ENCODE data around the gene BIRC3. TPM values are rescaled to one million over a fixed set of nuclear protein-coding genes. Genes with fewer than 3 reads are reported as not detected.
A peak's percentile ranks its signal among the peaks of the same experiment; 100 is the strongest.
"Not testable (repeated sequence)": the region's sequence is repeated elsewhere in the genome, so short reads cannot be mapped to it uniquely, and the experiment has no call there.

BIRC3 gene
- total RNA-seq, 2 experiments from 2014 or later, result 79.0 to 80.0 TPM

DNA sequence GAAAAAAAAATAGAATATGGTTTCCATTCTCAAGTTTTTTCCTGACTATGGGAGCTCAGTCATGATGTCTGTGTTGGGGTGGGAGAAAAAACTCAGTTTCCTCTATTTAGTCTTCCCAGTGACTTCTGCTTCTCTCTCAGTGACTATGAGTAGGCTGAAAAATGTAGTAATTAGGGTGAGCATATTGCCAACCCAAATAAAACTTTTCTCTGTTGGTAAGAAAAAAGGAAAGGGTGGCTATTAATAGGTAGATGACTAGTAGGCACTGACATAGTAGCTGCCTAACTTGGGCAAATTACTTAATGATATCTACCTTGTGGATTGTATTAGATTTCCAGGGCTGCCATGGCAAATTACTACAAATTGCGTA is 34.2 kb upstream of the BIRC3 start:
- ChIA-PET POLR2A (no interaction called here), CTCF (interaction anchor here (0.8 to 2.7 kb wide), 3 partner anchors 10 to 59 kb away, joined by 3 to 15 read pairs (median 4); no protein-coding TSS in a partner anchor)
- H3K27me3 Mint-ChIP-seq, result peaks cover 5% of the 10 kb centered on the region
- H3K27ac Mint-ChIP-seq, result no peak overlapping the region
- no peak for DNase-seq
- peaks cover 11% of the 10 kb centered on the region for H3K4me1 Mint-ChIP-seq
- H3K4me3 Mint-ChIP-seq, result no peak overlapping the region
- H3K36me3 Mint-ChIP-seq (ENCODE audit: low read depth), result no peaks in the 10 kb centered on the region
- no peaks in the 10 kb centered on the region for H3K9me3 Mint-ChIP-seq

DNA sequence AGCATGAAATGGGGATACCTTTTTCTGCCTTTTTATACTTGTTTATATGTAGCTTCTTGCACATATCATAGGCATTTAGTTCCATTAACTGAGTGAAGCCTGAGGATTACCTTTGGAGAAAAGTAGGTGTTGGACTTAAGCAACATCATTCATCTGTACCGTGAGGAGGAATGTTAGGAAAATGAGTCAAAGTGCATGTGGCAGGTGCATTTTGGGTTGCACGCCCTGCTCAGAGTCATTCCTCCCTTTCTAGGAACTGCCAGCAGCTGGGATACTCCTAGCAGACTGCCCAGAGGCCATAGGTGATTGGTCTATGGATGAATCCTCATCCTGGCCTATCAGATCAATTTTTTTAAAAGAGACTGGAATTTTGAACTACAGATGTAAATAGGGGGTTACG is 33.3 kb upstream of the BIRC3 start:
- Mint-ChIP-seq H3K4me1 (peaks cover 18% of the 10 kb centered on the region), H3K36me3 (ENCODE audit: low read depth) (no peaks in the 10 kb centered on the region), H3K27me3 (peaks cover 5% of the 10 kb centered on the region), H3K9me3 (no peaks in the 10 kb centered on the region), H3K27ac (no peak overlapping the region), H3K4me3 (no peak overlapping the region)
- no peak for DNase-seq
- ChIA-PET POLR2A (interaction anchor here (0.9 kb wide), 1 partner anchor 34 kb away, joined by 3 read pairs; no protein-coding TSS in a partner anchor), CTCF (interaction anchor here (1.1 to 2.7 kb wide), 3 partner anchors 10 to 382 kb away, joined by 3 to 15 read pairs (median 4); no protein-coding TSS in a partner anchor)

DNA sequence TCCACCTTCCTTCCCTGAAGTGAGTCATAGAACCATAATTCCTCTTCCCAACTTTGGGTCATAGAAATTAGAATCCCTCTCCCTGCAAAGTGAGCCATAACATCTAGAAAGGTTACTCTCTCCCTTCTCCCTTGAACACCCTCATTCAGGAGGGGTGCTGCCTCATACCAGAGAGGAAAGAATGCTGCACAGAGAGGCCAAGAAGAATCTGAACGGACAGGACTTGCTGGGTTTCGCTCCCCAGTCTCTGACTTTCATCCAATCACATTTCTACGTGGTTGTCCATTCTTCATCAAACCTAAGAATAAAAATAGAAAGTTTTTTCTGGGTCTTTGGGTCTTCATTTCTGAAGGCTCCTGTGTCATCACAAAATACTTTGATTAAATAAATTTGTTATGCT is 31.0 kb upstream of the BIRC3 start:
- peaks cover 12% of the 10 kb centered on the region for H3K4me1 Mint-ChIP-seq
- CTCF ChIA-PET, result interaction anchor here (0.9 to 1.6 kb wide), 4 partner anchors 56 to 380 kb away, joined by 3 to 6 read pairs (median 3); no protein-coding TSS in a partner anchor
- POLR2A ChIA-PET, result interaction anchor here (1.2 kb wide), 1 partner anchor 8 kb away, joined by 3 read pairs; no protein-coding TSS in a partner anchor

DNA sequence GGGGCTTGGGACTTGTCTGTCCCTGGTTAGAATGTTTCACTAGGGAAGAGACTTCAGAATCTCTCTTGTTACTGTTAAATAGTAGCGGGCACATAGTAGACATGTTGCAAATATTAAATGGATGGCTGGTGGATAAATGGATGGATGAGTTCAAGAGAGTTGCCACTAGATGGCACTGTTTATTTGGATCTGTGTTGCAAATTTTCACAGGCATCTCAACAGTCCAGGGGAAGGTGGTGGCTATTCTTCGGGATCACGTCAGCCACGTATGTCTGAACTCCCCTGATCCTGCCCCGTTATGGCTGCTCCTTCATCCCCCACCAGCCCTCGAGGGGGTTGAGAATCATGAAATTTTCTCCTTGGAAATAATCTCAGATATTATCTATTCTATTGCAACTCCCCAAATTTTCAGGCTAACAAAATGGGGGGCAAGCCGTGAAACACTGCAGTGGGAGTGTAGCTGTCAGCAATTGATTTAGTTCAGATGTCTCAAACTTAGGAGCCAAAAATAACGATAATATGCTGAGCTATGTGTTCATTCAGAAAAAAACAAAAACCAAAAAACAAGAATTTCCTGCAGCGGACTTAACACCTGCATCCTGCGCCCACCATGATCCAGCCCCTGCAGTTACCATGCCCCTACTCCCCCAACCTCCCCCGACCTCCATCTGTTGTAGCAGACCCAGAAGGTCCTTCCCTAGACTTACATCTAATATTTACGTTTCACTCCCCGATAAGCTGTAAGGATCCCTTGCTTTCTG is 29.1 kb upstream of the BIRC3 start:
- Mint-ChIP-seq H3K27ac (no peak overlapping the region), H3K36me3 (ENCODE audit: low read depth) (no peaks in the 10 kb centered on the region), H3K4me1 (peaks cover 17% of the 10 kb centered on the region), H3K4me3 (no peak overlapping the region), H3K9me3 (no peaks in the 10 kb centered on the region), H3K27me3 (no peaks in the 10 kb centered on the region)
- ChIA-PET POLR2A (interaction anchor here (1.4 to 1.8 kb wide), 2 partner anchors 32 to 54 kb away, joined by 6 to 8 read pairs; no protein-coding TSS in a partner anchor), CTCF (interaction anchor here (0.6 to 4.1 kb wide), 27 partner anchors 8 to 378 kb away, joined by 3 to 53 read pairs (median 5); no protein-coding TSS in a partner anchor)
- DNase-seq, result no peak

More for the DNA sequence above, 31.0 kb upstream of the BIRC3 start:
- Mint-ChIP-seq H3K4me3 (no peak overlapping the region), H3K27ac (no peak overlapping the region), H3K36me3 (ENCODE audit: low read depth) (no peaks in the 10 kb centered on the region), H3K9me3 (no peaks in the 10 kb centered on the region), H3K27me3 (no peaks in the 10 kb centered on the region)
- DNase-seq, result no peak

DNA sequence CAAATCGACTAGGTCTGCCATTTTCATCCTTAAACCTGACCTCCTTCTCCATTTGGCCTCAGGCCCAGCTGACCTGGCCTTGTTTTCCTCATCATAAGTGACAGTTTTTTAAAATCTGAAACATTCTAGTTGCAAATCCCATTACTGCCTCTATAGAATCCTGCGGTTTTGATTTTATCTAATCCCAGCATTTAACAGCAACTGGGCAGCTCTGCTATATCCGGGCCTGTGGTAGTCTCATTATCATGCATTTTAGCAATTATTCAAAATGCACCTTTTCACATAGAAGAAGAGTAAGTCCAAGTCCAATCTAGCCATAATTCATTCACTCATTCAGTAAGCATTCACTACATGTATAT is 28.6 kb upstream of the BIRC3 start:
- POLR2A ChIA-PET, result interaction anchor here (1.4 to 1.8 kb wide), 2 partner anchors 32 to 53 kb away, joined by 6 to 8 read pairs; no protein-coding TSS in a partner anchor
- no peaks in the 10 kb centered on the region for H3K27me3 Mint-ChIP-seq
- CTCF ChIA-PET, result interaction anchor here (0.7 to 4.1 kb wide), 23 partner anchors 9 to 377 kb away, joined by 3 to 53 read pairs (median 5); no protein-coding TSS in a partner anchor
- H3K9me3 Mint-ChIP-seq, result no peaks in the 10 kb centered on the region
- no peak for DNase-seq
- H3K4me3 Mint-ChIP-seq, result no peak overlapping the region
- peaks cover 18% of the 10 kb centered on the region for H3K4me1 Mint-ChIP-seq
- H3K27ac Mint-ChIP-seq, result no peak overlapping the region
- no peaks in the 10 kb centered on the region for H3K36me3 Mint-ChIP-seq (ENCODE audit: low read depth)

DNA sequence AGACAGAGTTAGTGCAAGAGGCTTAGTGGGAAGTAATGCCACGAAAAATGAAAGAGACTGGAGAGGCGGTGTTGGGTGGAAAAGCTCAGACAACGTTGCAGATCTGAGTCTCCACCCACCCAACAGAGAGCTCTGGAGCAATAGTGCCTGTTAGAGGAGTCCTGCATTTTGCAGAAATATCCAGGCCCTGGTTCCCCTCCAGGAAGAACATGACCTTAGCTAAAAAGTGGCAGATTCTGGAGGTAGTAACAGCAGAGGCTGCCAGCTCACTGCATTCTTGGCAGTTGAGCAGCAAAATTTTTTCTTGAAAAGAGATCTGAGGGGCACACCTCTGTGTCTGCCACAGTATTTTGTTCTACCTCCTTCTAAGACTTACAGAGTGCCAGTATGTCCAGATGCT is 27.7 kb upstream of the BIRC3 start:
- Mint-ChIP-seq H3K4me1 (peaks cover 23% of the 10 kb centered on the region), H3K27ac (no peak overlapping the region), H3K27me3 (no peaks in the 10 kb centered on the region), H3K4me3 (no peak overlapping the region), H3K9me3 (no peaks in the 10 kb centered on the region), H3K36me3 (ENCODE audit: low read depth) (no peaks in the 10 kb centered on the region)
- POLR2A ChIA-PET, result interaction anchor here (0.9 to 1.9 kb wide), 6 partner anchors 16 to 54 kb away, joined by 3 to 8 read pairs (median 4); partner anchors contain the start of gene BIRC3
- DNase-seq, result no peak
- CTCF ChIA-PET, result interaction anchor here (0.6 to 4.1 kb wide), 15 partner anchors 10 to 376 kb away, joined by 3 to 53 read pairs (median 7); no protein-coding TSS in a partner anchor

DNA sequence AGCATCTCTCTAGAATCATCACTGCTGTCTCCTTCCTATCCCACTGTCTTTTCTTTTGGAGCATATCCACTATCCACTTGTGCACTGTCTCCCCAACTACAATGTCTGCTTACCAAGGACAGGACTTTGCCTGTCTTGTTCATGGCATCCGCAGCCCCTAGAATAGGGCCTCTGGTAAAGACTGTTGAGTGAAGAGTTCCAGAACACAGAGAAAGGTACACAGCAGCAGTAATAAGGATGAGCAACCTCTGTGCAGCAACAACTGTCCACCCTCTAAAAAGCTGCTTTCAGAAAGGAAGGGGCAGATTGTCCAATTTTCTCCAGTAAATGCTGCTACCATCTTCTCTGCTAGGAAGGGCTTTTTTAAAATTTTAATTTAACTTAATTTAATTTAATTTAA is 25.5 kb upstream of the BIRC3 start:
- H3K4me1 Mint-ChIP-seq, result peaks cover 34% of the 10 kb centered on the region
- no peaks in the 10 kb centered on the region for H3K9me3 Mint-ChIP-seq
- DNase-seq, result no peak
- ChIA-PET POLR2A (interaction anchor here (1.1 to 1.4 kb wide), 2 partner anchors 21 to 27 kb away, joined by 3 read pairs; no protein-coding TSS in a partner anchor), CTCF (interaction anchor here (1.0 to 1.3 kb wide), 3 partner anchors 27 to 207 kb away, joined by 3 read pairs; no protein-coding TSS in a partner anchor)
- no peaks in the 10 kb centered on the region for H3K36me3 Mint-ChIP-seq (ENCODE audit: low read depth)
- no peaks in the 10 kb centered on the region for H3K27me3 Mint-ChIP-seq
- H3K4me3 Mint-ChIP-seq, result no peak overlapping the region
- no peak overlapping the region for H3K27ac Mint-ChIP-seq

DNA sequence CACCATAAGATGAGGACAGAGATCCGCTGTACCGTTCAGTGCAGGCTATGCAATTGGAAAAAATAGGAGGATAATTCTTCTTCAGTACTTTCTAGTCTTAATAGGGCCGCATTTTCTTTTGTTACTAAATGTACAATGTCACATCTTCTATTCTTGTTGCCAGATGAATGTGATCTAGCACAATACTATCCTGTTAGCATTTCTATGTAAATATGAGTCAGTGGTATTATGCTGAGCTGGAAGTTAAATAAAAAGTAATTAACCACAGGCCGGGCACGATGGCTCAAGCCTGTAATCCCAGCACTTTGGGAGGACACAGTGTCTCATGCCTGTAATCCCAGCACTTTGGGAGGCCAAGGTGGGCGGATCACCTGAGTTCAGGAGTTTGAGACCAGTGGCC is 24.4 kb upstream of the BIRC3 start:
- ChIA-PET POLR2A (interaction anchor here (1.2 to 3.1 kb wide), 7 partner anchors 14 to 159 kb away, joined by 3 to 26 read pairs (median 7); partner anchors contain the start of gene BIRC3), CTCF (interaction anchor here (1.0 to 4.7 kb wide), 19 partner anchors 9 to 285 kb away, joined by 3 to 158 read pairs (median 8); partner anchors contain the start of gene BIRC3)
- H3K4me1 Mint-ChIP-seq, result peaks cover 30% of the 10 kb centered on the region

DNA sequence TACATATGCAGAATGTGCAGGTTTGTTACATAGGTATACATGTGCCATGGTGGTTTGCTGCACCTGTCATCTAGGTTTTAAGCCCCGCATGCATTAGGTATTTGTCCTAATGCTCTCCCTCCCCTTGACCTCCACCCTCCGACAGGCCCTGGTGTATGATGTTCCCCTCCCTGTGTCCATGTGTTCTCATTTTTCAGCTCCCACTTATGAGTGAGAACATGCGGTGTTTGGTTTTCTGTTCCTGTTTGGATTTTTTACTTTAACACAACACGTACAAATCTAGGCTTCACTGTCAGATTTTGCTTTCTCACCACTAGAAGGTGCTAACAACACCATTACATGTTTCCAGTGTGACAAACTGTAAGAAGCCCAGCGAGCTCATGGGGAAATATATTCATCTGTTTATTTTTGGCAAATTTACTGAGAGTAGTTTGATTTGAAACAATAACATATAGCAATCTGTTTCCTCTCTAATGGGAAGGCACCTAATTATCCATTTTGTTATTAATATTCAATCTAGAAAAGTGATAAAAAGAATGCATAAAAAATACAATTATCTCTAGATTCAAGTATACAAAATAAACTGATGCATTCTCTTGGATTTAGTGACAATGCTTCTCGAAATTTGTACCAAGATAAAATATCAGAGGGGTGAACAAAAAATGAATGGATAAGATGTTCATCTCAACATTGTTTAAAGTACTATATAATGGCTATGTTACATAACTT is 23.2 kb upstream of the BIRC3 start:
- H3K36me3 Mint-ChIP-seq (ENCODE audit: low read depth), result no peaks in the 10 kb centered on the region
- H3K27ac Mint-ChIP-seq, result peak overlapping the region; percentile 87
- peaks cover 21% of the 10 kb centered on the region for H3K4me1 Mint-ChIP-seq
- CTCF ChIA-PET, result interaction anchor here (0.6 to 4.7 kb wide), 37 partner anchors 9 to 372 kb away, joined by 3 to 158 read pairs (median 5); partner anchors contain the start of gene BIRC3
- H3K9me3 Mint-ChIP-seq, result no peaks in the 10 kb centered on the region
- peak overlapping the region; percentile 83 for H3K4me3 Mint-ChIP-seq
- no peak for DNase-seq
- H3K27me3 Mint-ChIP-seq, result no peaks in the 10 kb centered on the region
- POLR2A ChIA-PET, result interaction anchor here (0.9 to 3.1 kb wide), 16 partner anchors 8 to 158 kb away, joined by 3 to 26 read pairs (median 4); partner anchors contain the start of gene BIRC3

More for the DNA sequence above, 24.4 kb upstream of the BIRC3 start:
- Mint-ChIP-seq H3K4me3 (peak overlapping the region; percentile 38), H3K27me3 (no peaks in the 10 kb centered on the region), H3K9me3 (no peaks in the 10 kb centered on the region), H3K36me3 (ENCODE audit: low read depth) (no peaks in the 10 kb centered on the region), H3K27ac (no peak overlapping the region)
- DNase-seq, result no peak

DNA sequence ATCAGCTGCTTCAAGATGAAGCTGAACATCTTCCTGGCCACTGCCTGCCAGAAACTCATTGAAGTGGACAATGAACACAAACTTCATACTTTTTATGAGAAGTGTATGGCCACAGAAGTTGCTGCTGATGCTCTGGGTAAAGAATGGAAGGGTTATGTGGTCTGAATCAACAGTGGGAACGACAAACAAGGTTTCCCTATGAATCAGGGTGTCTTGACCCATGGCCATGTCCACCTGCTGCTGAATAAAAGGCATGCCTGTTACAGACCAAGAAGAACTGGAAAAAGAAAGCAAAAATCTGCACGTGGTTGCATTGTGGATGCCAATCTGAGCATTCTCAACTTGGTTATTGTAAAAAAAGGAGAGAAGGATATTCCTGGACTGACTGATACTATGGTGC is 22.2 kb upstream of the BIRC3 start:
- Mint-ChIP-seq H3K9me3 (no peaks in the 10 kb centered on the region), H3K27me3 (no peaks in the 10 kb centered on the region), H3K4me1 (peaks cover 25% of the 10 kb centered on the region), H3K36me3 (ENCODE audit: low read depth) (peaks cover 4% of the 10 kb centered on the region), H3K27ac (no peak overlapping the region), H3K4me3 (no peak overlapping the region)
- DNase-seq, result no peak
- ChIA-PET POLR2A (interaction anchor here (0.9 to 3.1 kb wide), 9 partner anchors 11 to 53 kb away, joined by 3 to 26 read pairs (median 4); partner anchors contain the start of genes BIRC2 and BIRC3), CTCF (interaction anchor here (1.0 to 4.7 kb wide), 15 partner anchors 8 to 371 kb away, joined by 3 to 158 read pairs (median 10); partner anchors contain the start of gene BIRC3)

DNA sequence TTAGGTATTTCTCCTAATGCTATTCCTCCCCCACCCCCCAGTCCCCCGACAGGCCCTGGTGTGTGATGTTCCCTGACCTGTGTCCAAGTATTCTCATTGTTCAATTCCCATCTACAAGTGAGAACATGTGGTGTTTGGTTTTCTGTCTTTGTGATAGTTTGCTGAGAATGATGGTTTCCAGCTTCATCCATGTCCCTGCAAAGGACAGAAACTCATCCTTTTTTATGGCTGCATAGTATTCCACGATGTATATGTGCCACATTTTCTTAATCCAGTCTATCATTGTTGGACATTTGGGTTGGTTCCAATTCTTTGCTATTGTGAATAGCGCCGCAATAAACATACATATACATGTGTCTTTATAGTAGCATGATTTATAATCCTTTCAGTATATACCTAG is 20.5 kb upstream of the BIRC3 start:
- H3K36me3 Mint-ChIP-seq (ENCODE audit: low read depth); DNase-seq; H3K9me3 Mint-ChIP-seq; H3K27ac Mint-ChIP-seq; H3K27me3 Mint-ChIP-seq; H3K4me3 Mint-ChIP-seq; POLR2A ChIA-PET: not testable (repeated sequence)
- CTCF ChIA-PET, result interaction anchor here (1.5 to 4.7 kb wide), 2 partner anchors 9 to 18 kb away, joined by 6 to 158 read pairs; partner anchors contain the start of gene BIRC3
- H3K4me1 Mint-ChIP-seq, result peaks cover 35% of the 10 kb centered on the region

DNA sequence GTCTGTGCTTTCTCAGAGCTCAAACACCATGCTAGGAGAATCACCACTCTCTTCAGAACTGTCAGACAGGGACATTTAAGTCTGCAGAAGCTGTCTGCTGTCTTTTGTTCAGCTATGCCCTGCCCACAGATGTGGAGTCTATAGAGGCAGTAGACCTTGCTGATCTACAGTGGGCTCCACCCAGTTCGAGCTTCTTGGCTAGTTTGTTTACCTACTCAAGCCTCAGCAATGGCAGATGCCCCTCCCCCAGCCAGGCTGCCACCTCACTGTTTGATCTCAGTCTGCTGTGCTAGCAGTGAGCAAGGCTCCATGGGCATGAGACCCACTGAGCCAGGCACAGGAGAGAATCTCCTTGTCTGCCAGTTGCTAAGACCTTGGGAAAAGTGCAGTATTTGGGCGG is 16.4 kb upstream of the BIRC3 start:
- Mint-ChIP-seq H3K9me3 (peaks cover 18% of the 10 kb centered on the region), H3K36me3 (ENCODE audit: low read depth) (peaks cover 24% of the 10 kb centered on the region), H3K4me1 (peaks cover 48% of the 10 kb centered on the region)
- not testable (repeated sequence) for H3K4me3 Mint-ChIP-seq, H3K27ac Mint-ChIP-seq, H3K27me3 Mint-ChIP-seq
- ChIA-PET CTCF (interaction anchor here (1.3 to 1.7 kb wide), 2 partner anchors 12 to 40 kb away, joined by 3 to 8 read pairs; no protein-coding TSS in a partner anchor), POLR2A (interaction anchor here (1.1 to 3.1 kb wide), 4 partner anchors 13 to 20 kb away, joined by 3 to 8 read pairs (median 5); no protein-coding TSS in a partner anchor)
- DNase-seq, result peak; percentile 46

All from activated CD4-positive, alpha-beta memory T cell treated with anti-CD3 and anti-CD28 coated beads, Interleukin-2, amount 10 ng/mL, durations not matched to agents 7 days and 5 days (primary cell).